22Rv1 (cell line): ENCODE results near the gene IL9R.

Experiments used
- H3K27ac ChIP-seq: fragments of 450-650 bp; 2 replicates; pipeline ENCODE4 v1.5.1; 2017
- CTCF ChIP-seq: fragments of 450-650 bp; IDR thresholded peaks from 2 replicates; pipeline ENCODE4 v1.5.1; 2017; ENCODE audit warnings: mild to moderate bottlenecking
- ZFX ChIP-seq: fragments of 450-650 bp; IDR thresholded peaks from 2 replicates; pipeline ENCODE4 v1.6.1; 2017; ENCODE audit warnings: antibody characterized with exemption, borderline replicate concordance

The IL9R gene

GRCh38 chrX:155997436-155997835 is at the start of gene IL9R:
Gene IL9R, plus strand, starts transcription at chrX:155997696. Its CDS starts 64 bp downstream, at chrX:155997760.
- H3K27ac ChIP-seq = no peak within 1 kb of the TSS
- no peak for TF ChIP-seq ZFX
- TF ChIP-seq CTCF = no peak

GRCh38 chrX:155949098-155949497 is 48.4 kb upstream of the IL9R start:
- H3K27ac ChIP-seq = no peak overlapping the region
- no peak for TF ChIP-seq CTCF
- no peak for TF ChIP-seq ZFX

- no peak for TF ChIP-seq ZFX
- no peak for TF ChIP-seq CTCF
- no peak overlapping the region for H3K27ac ChIP-seq
Measured at GRCh38 chrX:155951237-155951789, 46.2 kb upstream of the IL9R start.

- no peak overlapping the region for H3K27ac ChIP-seq
- TF ChIP-seq ZFX = no peak
Measured at GRCh38 chrX:155953055-155953454, 44.4 kb upstream of the IL9R start.

- TF ChIP-seq CTCF (no peak), ZFX (no peak)
- H3K27ac ChIP-seq = no peak overlapping the region
Measured at GRCh38 chrX:155954793-155955192, 42.7 kb upstream of the IL9R start.

GRCh38 chrX:155956099-155956498 is 41.4 kb upstream of the IL9R start:
- TF ChIP-seq CTCF (no peak), ZFX (no peak)

GRCh38 chrX:155956649-155957048 is 40.8 kb upstream of the IL9R start:
- TF ChIP-seq CTCF = no peak
- TF ChIP-seq ZFX = no peak
- H3K27ac ChIP-seq = no peak overlapping the region

More at GRCh38 chrX:155956099-155956498, 41.4 kb upstream of the IL9R start:
- no peak overlapping the region for H3K27ac ChIP-seq

GRCh38 chrX:155957843-155958242 is 39.7 kb upstream of the IL9R start:
- no peak overlapping the region for H3K27ac ChIP-seq
- no peak for TF ChIP-seq CTCF
- TF ChIP-seq ZFX = no peak
